ENCODE results near the gene ZNF365.

The ZNF365 gene

DNA sequence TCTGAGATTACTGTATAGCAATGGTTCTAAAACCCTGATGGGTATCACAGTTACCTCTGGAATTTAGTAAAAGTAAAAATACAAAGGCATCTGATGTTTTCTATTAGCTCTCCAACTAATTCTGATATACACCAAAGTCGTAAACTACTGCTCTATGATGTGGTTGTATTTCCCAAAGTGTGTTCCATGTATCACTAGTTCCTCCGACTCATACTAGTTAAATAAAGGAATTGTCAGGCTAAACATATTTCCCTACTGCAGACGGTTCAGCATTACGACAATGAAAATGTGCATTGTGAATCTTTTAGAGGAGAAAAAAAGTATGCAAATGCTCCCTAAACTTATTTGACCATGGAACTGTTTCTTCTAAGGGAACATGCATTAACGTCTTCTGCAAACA is 38.9 kb downstream of the ZNF365 start:
- TF ChIP-seq, protein P1, sequence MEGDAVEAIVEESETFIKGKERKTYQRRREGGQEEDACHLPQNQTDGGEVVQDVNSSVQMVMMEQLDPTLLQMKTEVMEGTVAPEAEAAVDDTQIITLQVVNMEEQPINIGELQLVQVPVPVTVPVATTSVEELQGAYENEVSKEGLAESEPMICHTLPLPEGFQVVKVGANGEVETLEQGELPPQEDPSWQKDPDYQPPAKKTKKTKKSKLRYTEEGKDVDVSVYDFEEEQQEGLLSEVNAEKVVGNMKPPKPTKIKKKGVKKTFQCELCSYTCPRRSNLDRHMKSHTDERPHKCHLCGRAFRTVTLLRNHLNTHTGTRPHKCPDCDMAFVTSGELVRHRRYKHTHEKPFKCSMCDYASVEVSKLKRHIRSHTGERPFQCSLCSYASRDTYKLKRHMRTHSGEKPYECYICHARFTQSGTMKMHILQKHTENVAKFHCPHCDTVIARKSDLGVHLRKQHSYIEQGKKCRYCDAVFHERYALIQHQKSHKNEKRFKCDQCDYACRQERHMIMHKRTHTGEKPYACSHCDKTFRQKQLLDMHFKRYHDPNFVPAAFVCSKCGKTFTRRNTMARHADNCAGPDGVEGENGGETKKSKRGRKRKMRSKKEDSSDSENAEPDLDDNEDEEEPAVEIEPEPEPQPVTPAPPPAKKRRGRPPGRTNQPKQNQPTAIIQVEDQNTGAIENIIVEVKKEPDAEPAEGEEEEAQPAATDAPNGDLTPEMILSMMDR (IDR thresholded peaks at IDR 0.05; ENCODE audit: extremely low read depth, insufficient read depth, missing control alignments), result no peak
- in situ Hi-C loops (cut with MboI; ENCODE audit: low pct_unique_long_range_greater_than_20kb, low sequenced_read_pairs, unreplicated experiment), result no loop called here
- DNase-seq (ENCODE audit: low spot score), result no peak

DNA sequence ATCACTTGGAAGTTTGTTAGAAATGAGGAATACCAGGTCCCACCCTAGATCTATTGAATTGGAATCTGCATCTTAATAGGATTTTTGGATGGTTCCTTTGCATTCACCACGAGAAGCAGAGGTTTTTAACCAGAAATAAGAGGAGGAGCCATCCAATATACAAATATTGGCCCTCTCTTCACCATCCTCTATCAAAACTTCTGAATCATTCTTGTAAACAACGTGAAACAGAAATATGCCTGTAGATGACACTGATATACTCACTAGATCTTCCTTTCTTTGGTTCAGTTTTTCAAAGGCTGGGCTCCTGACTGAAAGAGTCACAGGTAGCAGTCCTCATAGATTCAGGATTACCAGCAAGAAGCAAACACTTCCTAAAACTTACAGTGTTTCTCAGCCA is 39.5 kb downstream of the ZNF365 start:
- TF ChIP-seq, protein P1 (IDR thresholded peaks at IDR 0.05; ENCODE audit: extremely low read depth, insufficient read depth, missing control alignments), result no peak
- DNase-seq (ENCODE audit: low spot score), result no peak
- in situ Hi-C loops (cut with MboI; ENCODE audit: low pct_unique_long_range_greater_than_20kb, low sequenced_read_pairs, unreplicated experiment), result no loop called here

DNA sequence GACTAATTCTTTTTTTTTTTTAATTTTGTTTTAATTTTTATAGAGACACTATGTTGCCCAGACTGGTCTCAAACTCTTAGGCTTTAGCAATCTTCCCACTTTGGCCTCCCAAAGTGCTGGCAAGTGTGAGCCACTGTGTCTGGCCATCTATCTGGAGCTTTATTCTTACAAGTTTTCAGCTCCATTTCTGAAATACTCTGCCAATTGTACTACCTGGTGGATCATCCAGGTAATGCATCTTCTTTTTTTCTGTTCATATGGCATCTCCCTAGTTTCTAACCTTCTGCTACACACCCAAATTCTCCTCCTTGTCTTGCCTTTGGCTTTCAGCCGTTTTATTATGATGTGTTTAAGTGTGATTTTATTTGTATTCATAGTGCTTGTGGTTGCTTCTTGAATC is 40.2 kb downstream of the ZNF365 start:
- DNase-seq (ENCODE audit: low spot score), result no peak
- TF ChIP-seq, protein P1 (IDR thresholded peaks at IDR 0.05; ENCODE audit: extremely low read depth, insufficient read depth, missing control alignments), result no peak
- in situ Hi-C loops (cut with MboI; ENCODE audit: low pct_unique_long_range_greater_than_20kb, low sequenced_read_pairs, unreplicated experiment), result no loop called here

DNA sequence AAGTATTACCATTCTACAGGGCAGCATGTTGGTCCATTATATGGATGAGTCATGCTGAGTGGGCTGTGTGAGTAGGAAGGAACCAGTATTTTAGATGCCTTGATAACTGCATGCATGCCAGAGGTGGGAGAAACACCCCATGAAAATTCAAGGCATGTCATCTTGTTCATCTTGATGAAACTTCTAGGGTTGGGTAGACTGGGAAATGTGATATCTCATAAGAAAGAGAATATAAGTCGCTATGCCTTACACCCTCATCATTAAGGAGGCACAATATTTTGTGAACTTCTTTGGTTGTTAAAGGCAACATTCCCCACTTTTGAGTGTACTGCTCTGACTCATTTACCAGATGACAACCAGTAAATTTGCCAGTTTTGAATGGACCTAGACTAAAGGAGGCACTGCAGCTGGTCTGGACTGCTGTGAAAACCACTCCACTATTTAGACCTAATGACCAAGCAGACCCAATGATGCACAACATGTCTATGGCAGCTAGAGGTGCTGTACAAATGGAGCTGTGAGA is 48.0 kb downstream of the ZNF365 start:
- TF ChIP-seq, protein P1 (IDR thresholded peaks at IDR 0.05; ENCODE audit: extremely low read depth, insufficient read depth, missing control alignments), result no peak
- no peak for DNase-seq (ENCODE audit: low spot score)
- in situ Hi-C loops (cut with MboI; ENCODE audit: low pct_unique_long_range_greater_than_20kb, low sequenced_read_pairs, unreplicated experiment), result no loop called here

DNA sequence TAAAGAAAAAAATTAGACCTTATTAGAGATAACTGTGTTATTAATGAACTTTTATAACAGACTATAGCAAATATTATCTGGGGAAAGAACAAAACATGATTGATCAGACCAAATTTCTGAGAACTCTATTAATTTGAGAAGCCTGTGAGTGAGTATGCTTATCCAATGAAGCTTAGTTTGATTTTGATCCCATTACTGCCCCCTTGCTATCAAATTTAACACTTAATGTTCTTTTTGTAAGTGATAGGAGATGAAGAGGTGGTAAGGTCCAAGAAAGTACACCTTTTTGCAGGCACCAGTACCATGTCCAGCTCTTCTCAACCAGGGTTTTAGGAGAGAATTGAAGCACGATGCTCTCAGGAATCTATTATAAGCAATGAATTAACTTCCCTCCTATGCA is 49.9 kb downstream of the ZNF365 start:
- DNase-seq (ENCODE audit: low spot score), result no peak
- in situ Hi-C loops (cut with MboI; ENCODE audit: low pct_unique_long_range_greater_than_20kb, low sequenced_read_pairs, unreplicated experiment), result no loop called here
- TF ChIP-seq, protein P1 (IDR thresholded peaks at IDR 0.05; ENCODE audit: extremely low read depth, insufficient read depth, missing control alignments), result no peak

DNA sequence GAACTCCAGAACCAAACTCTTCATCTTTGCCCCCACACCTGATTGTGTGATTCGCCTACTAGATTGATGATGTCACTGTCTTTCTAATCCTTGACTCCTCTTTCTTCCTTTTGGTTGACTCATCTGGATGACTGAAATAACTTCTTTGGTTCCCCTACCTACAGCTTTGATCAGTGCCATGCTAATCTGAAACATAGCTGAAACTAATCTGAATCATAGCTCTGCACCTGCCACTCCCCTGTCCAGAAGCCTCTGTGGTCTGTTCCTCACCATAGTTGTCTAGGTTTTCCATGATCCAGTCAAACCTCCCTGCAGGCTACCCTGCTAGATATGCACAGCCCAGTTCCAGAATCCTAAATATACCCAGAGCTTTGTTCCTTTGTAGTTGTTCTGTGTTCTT is 51.9 kb downstream of the ZNF365 start:
- in situ Hi-C loops (cut with MboI; ENCODE audit: low pct_unique_long_range_greater_than_20kb, low sequenced_read_pairs, unreplicated experiment), result no loop called here
- no peak for DNase-seq (ENCODE audit: low spot score)
- TF ChIP-seq, protein P1 (IDR thresholded peaks at IDR 0.05; ENCODE audit: extremely low read depth, insufficient read depth, missing control alignments), result no peak

DNA sequence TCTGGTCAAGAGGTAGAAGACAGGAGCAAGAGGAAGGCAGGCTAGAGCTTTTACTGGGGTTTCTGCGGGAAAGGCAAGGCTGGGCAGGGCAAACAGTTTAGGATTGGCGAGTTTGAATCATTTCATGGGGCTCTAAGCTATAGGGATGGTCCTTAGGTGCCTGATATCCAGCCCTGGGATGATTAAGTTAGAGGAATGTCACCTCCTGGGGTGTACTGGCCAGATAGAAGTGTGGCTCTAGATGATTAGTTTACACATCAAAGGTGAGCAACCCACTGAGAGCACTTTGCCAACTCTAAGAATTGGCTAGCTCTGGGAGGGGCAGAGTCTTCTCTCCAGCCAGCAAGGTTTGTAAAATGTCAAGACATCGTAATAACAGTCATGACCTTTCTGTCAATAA is 52.4 kb downstream of the ZNF365 start:
- TF ChIP-seq, protein P1 (IDR thresholded peaks at IDR 0.05; ENCODE audit: extremely low read depth, insufficient read depth, missing control alignments), result no peak
- in situ Hi-C loops (cut with MboI; ENCODE audit: low pct_unique_long_range_greater_than_20kb, low sequenced_read_pairs, unreplicated experiment), result no loop called here

More for the DNA sequence above, 52.4 kb downstream of the ZNF365 start:
- DNase-seq (ENCODE audit: low spot score), result no peak
